ENCODE results near the gene LLPH. TPM values are rescaled to one million over a fixed set of nuclear protein-coding genes. Genes with fewer than 3 reads are reported as not detected.
A peak's percentile ranks its signal among the peaks of the same experiment; 100 is the strongest.

The LLPH gene
- total and polyA plus RNA-seq, 2 of the 13 experiments (the other 11 are each of a cell fraction or from before 2014, with no cell fraction given), result 4.2 to 25.6 TPM

GRCh38 chr12:66169221-66170170 is 38.9 kb upstream of the LLPH start, which contains the start of gene TMBIM4 (continued):
- TF ChIP-seq SSRP1 (CRISPR knock-in tag; IDR thresholded peaks at IDR 0.05) (no peak), ZFP90 (CRISPR knock-in tag; IDR thresholded peaks at IDR 0.05; ENCODE audit: borderline replicate concordance) (peak; percentile 93; the same call in 1 of the 2 replicates), U2AF2 (IDR thresholded peaks at IDR 0.05; ENCODE audit: low read depth, low read length) (no peak), GMEB1 (CRISPR knock-in tag; IDR thresholded peaks at IDR 0.05; ENCODE audit: borderline replicate concordance) (peak; percentile 78; the same call in 1 of the 2 replicates), MXD3 (CRISPR knock-in tag; IDR thresholded peaks at IDR 0.05) (peak; percentile 21; the same call in 1 of the 2 replicates), KMT2B (CRISPR knock-in tag; IDR thresholded peaks at IDR 0.05) (peak; percentile 97), ZNF644 (CRISPR knock-in tag; IDR thresholded peaks at IDR 0.05; ENCODE audit: low read depth) (no peak), POGZ (CRISPR knock-in tag; IDR thresholded peaks at IDR 0.05) (peak; percentile 90), STAT6 (CRISPR knock-in tag; IDR thresholded peaks at IDR 0.05; ENCODE audit: borderline replicate concordance) (peak; percentile 45; the same call in 1 of the 2 replicates), ZNF20 (CRISPR knock-in tag; IDR thresholded peaks at IDR 0.05) (no peak), TCF12 (IDR thresholded peaks at IDR 0.05) (no peak), TCF12 (CRISPR knock-in tag; IDR thresholded peaks at IDR 0.05) (no peak), DRAP1 (CRISPR knock-in tag; IDR thresholded peaks at IDR 0.05) (peak; percentile 41; the same call in 1 of the 2 replicates), BATF2 (CRISPR knock-in tag; IDR thresholded peaks at IDR 0.05) (no peak), MEF2D (CRISPR knock-in tag; IDR thresholded peaks at IDR 0.05) (peak; percentile 22; the same call in 1 of the 2 replicates), ZNF891 (CRISPR knock-in tag; IDR thresholded peaks at IDR 0.05) (peak; percentile 68; the same call in 1 of the 2 replicates), ZNF136 (CRISPR knock-in tag; IDR thresholded peaks at IDR 0.05; ENCODE audit: low read depth) (no peak), WIZ (CRISPR knock-in tag; IDR thresholded peaks at IDR 0.05) (0 out of 2 replicates have a peak, but pooled peaks have one; percentile 32), CEBPG (CRISPR knock-in tag; IDR thresholded peaks at IDR 0.05) (peak; percentile 89), HOXA7 (CRISPR knock-in tag; IDR thresholded peaks at IDR 0.05) (no peak), SOX13 (IDR thresholded peaks at IDR 0.05) (no peak), SOX13 (CRISPR knock-in tag; conservative IDR thresholded peaks at IDR 0.05 in 1 of 2, IDR thresholded peaks at IDR 0.05 in 1 of 2) (0 out of 4 replicates have a peak, but pooled peaks of 1 of the 2 experiments have one; percentile 31), ZNF672 (CRISPR knock-in tag; IDR thresholded peaks at IDR 0.05) (no peak), ZSCAN9 (CRISPR knock-in tag; IDR thresholded peaks at IDR 0.05; ENCODE audit: borderline replicate concordance) (peak; percentile 19; the same call in 1 of the 2 replicates), SIN3A (IDR thresholded peaks at IDR 0.05; ENCODE audit: borderline replicate concordance, low read depth, low read length) (peak; percentile 58; the same call in 1 of the 2 replicates)
